Activated CD8-positive, alpha-beta T cell treated with anti-CD3 and anti-CD28 coated beads for 36 hours (primary cell): ENCODE results near the gene NFATC3. TPM values are rescaled to one million over a fixed set of nuclear protein-coding genes. Genes with fewer than 3 reads are reported as not detected.
A peak's percentile ranks its signal among the peaks of the same experiment; 100 is the strongest.

Source experiments
- ATAC-seq: fragments of 200-7000 bp; cut with Tn5 transposase; one replicate; pipeline ENCODE4 v1.10.0; 2021; ENCODE audit warnings: mild to moderate bottlenecking, moderate library complexity
- CTCF ChIA-PET: fragments of 350-600 bp; sonication (Branson Sonifier 250); formaldehyde crosslinking; loops from one replicate; lab custom pipeline; 2021; ENCODE audit warnings: antibody characterized with exemption; lab: Charles Lee
- POLR2A ChIA-PET: fragments of 350-600 bp; sonication (Branson Sonifier 250); formaldehyde crosslinking; loops from one replicate; lab custom pipeline; 2021; ENCODE audit warnings: antibody characterized with exemption; lab: Charles Lee
- DNase-seq: peaks from one replicate; pipeline ENCODE4 v3.0.0-alpha.2; 2020
- H3K27ac Mint-ChIP-seq: one replicate; pipeline ENCODE4 v1.8.0; 2021; ENCODE audit warnings: mild to moderate bottlenecking, mixed read lengths
- H3K27me3 Mint-ChIP-seq: one replicate; pipeline ENCODE4 v1.8.0; 2021; ENCODE audit warnings: mixed read lengths
- H3K36me3 Mint-ChIP-seq: one replicate; pipeline ENCODE4 v1.8.0; 2021; ENCODE audit warnings: low read depth, mixed read lengths
- H3K4me1 Mint-ChIP-seq: one replicate; pipeline ENCODE4 v1.8.0; 2021; ENCODE audit warnings: low read depth, mixed read lengths
- H3K4me3 Mint-ChIP-seq: one replicate; pipeline ENCODE4 v1.8.0; 2021; ENCODE audit warnings: mild to moderate bottlenecking, moderate library complexity, mixed read lengths
- H3K9me3 Mint-ChIP-seq: one replicate; pipeline ENCODE4 v1.8.0; 2021; ENCODE audit warnings: mixed read lengths
- intact Hi-C: fragments of 100-400 bp; cut with micrococcal nuclease; formaldehyde crosslinking; loops from one replicate; pipeline ENCODE4 v1.10.0; 2022
- total RNA-seq, 2 experiments: library from RNA; stranded (reverse); gene quantifications; one replicate each; pipeline ENCODE4 v1.2.3, GENCODE V29; 2021
- TF ChIP-seq, protein P1 (sequence below): fragments of 200-600 bp; IDR thresholded peaks from one replicate; pipeline ENCODE4 v1.8.0; 2022; ENCODE audit warnings: antibody characterized with exemption, mild to moderate bottlenecking

The NFATC3 gene
- total RNA-seq, 2 experiments from 2014 or later: 102 to 104 TPM

GRCh38 chr16:68136515-68136914 lies 51.3 kb downstream of the NFATC3 start:
- no peaks in the 10 kb centered on the region for H3K9me3 Mint-ChIP-seq
- TF ChIP-seq, protein P1, sequence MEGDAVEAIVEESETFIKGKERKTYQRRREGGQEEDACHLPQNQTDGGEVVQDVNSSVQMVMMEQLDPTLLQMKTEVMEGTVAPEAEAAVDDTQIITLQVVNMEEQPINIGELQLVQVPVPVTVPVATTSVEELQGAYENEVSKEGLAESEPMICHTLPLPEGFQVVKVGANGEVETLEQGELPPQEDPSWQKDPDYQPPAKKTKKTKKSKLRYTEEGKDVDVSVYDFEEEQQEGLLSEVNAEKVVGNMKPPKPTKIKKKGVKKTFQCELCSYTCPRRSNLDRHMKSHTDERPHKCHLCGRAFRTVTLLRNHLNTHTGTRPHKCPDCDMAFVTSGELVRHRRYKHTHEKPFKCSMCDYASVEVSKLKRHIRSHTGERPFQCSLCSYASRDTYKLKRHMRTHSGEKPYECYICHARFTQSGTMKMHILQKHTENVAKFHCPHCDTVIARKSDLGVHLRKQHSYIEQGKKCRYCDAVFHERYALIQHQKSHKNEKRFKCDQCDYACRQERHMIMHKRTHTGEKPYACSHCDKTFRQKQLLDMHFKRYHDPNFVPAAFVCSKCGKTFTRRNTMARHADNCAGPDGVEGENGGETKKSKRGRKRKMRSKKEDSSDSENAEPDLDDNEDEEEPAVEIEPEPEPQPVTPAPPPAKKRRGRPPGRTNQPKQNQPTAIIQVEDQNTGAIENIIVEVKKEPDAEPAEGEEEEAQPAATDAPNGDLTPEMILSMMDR: no peak
- peak; percentile 26 for DNase-seq
- ChIA-PET CTCF (interaction anchor here (0.9 to 1.8 kb wide), 2 partner anchors 41 to 43 kb away, joined by 3 to 6 read pairs; no protein-coding TSS in a partner anchor), POLR2A (interaction anchor here (0.8 to 1.2 kb wide), 3 partner anchors 10 to 43 kb away, joined by 3 read pairs; no protein-coding TSS in a partner anchor)
- H3K27ac Mint-ChIP-seq: peak overlapping the region; percentile 20
- H3K4me3 Mint-ChIP-seq: no peak overlapping the region
- ATAC-seq: peak; percentile 65
- intact Hi-C loops: no loop called here
- H3K36me3 Mint-ChIP-seq: peaks cover 45% of the 10 kb centered on the region
- H3K4me1 Mint-ChIP-seq: peaks cover 46% of the 10 kb centered on the region
- H3K27me3 Mint-ChIP-seq: no peaks in the 10 kb centered on the region

- DNase-seq (no peak), ATAC-seq (no peak)
- H3K27me3 Mint-ChIP-seq: no peaks in the 10 kb centered on the region
- TF ChIP-seq, protein P1: no peak
- no peaks in the 10 kb centered on the region for H3K9me3 Mint-ChIP-seq
- ChIA-PET CTCF (interaction anchor here (0.7 to 2.4 kb wide), 6 partner anchors 23 to 86 kb away, joined by 3 to 10 read pairs (median 3); no protein-coding TSS in a partner anchor), POLR2A (interaction anchor here (1.0 to 1.1 kb wide), 2 partner anchors 10 to 59 kb away, joined by 3 to 4 read pairs; partner anchors contain the start of gene NFATC3)
- H3K4me1 Mint-ChIP-seq: peaks cover 54% of the 10 kb centered on the region
- H3K36me3 Mint-ChIP-seq: peaks cover 35% of the 10 kb centered on the region
- H3K4me3 Mint-ChIP-seq: no peak overlapping the region
- intact Hi-C loops: no loop called here
- no peak overlapping the region for H3K27ac Mint-ChIP-seq
Observed at GRCh38 chr16:68144008-68144407, 58.8 kb downstream of the NFATC3 start.

- H3K27ac Mint-ChIP-seq: peak overlapping the region; percentile 25
- DNase-seq (no peak), ATAC-seq (peak; percentile 31)
- TF ChIP-seq, protein P1: no peak
- POLR2A ChIA-PET: no interaction called here
- intact Hi-C loops: no loop called here
- peaks cover 25% of the 10 kb centered on the region for H3K36me3 Mint-ChIP-seq
- CTCF ChIA-PET: interaction anchor here (0.6 to 2.3 kb wide), 4 partner anchors 53 to 82 kb away, joined by 3 to 9 read pairs (median 3); partner anchors contain the start of gene NFATC3
- H3K4me3 Mint-ChIP-seq: no peak overlapping the region
- no peaks in the 10 kb centered on the region for H3K27me3 Mint-ChIP-seq
- H3K4me1 Mint-ChIP-seq: peaks cover 47% of the 10 kb centered on the region
- no peaks in the 10 kb centered on the region for H3K9me3 Mint-ChIP-seq
Observed at GRCh38 chr16:68146585-68146984, 61.4 kb downstream of the NFATC3 start.

DNA sequence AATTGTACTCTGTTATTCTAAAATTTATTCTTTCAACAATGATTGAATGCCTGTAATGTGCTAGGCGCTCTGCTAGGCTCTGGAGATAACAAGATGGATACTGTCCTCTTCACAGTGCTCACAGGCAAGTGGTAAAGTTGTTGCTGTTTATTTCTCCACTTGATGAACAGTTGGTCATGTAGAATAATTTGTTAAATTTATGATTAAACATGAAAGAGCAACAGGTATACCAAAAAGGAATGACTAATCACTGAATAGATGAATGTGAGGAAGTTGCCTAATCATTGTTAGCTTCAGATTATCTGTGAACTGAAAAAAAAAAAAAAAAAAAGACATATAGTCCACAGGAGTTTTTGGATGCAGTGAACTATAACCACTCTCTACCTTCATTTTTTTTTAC lies 62.3 kb downstream of the NFATC3 start:
- TF ChIP-seq, protein P1: no peak
- no peak for ATAC-seq
- Mint-ChIP-seq H3K4me1 (peaks cover 40% of the 10 kb centered on the region), H3K27ac (no peak overlapping the region), H3K9me3 (no peaks in the 10 kb centered on the region), H3K36me3 (peaks cover 18% of the 10 kb centered on the region), H3K4me3 (no peak overlapping the region), H3K27me3 (no peaks in the 10 kb centered on the region)
- CTCF ChIA-PET: interaction anchor here (0.6 to 2.3 kb wide), 5 partner anchors 8 to 81 kb away, joined by 3 to 9 read pairs (median 3); partner anchors contain the start of gene NFATC3
- DNase-seq: no peak
- intact Hi-C loops: no loop called here
- POLR2A ChIA-PET: no interaction called here

GRCh38 chr16:68149596-68149995 lies 64.4 kb downstream of the NFATC3 start:
- no peak overlapping the region for H3K27ac Mint-ChIP-seq
- TF ChIP-seq, protein P1: no peak
- H3K36me3 Mint-ChIP-seq: peaks cover 19% of the 10 kb centered on the region
- no peaks in the 10 kb centered on the region for H3K27me3 Mint-ChIP-seq
- H3K9me3 Mint-ChIP-seq: no peaks in the 10 kb centered on the region
- no peak for DNase-seq
- H3K4me1 Mint-ChIP-seq: peaks cover 40% of the 10 kb centered on the region
- no peak overlapping the region for H3K4me3 Mint-ChIP-seq
- no peak for ATAC-seq
- CTCF ChIA-PET: interaction anchor here (1.0 to 2.0 kb wide), 3 partner anchors 10 to 56 kb away, joined by 3 to 8 read pairs (median 4); no protein-coding TSS in a partner anchor
- intact Hi-C loops: no loop called here
- POLR2A ChIA-PET: interaction anchor here (0.6 kb wide), 1 partner anchor 40 kb away, joined by 3 read pairs; no protein-coding TSS in a partner anchor
